PFSK-1 (cell line): ENCODE measurements around the gene ZNF530.
A peak's percentile ranks its signal among the peaks of the same experiment; 100 is the strongest.

Experiments used
- FOXP2 ChIP-seq: optimal IDR thresholded peaks from 2 replicates; pipeline ENCODE3; 2011; ENCODE audit warnings: borderline replicate concordance, control low read depth, inconsistent platforms; ENCODE audit not compliant: insufficient read depth; ENCODE audit errors: extremely low read length, extremely low read depth
- POLR2AphosphoS5 ChIP-seq: IDR thresholded peaks from 2 replicates; pipeline ENCODE4 v1.6.1; 2012; ENCODE audit warnings: low read depth, mild to moderate bottlenecking, control low read depth, low read length, moderate library complexity
- REST ChIP-seq, 2 experiments: IDR thresholded peaks; 2 replicates each; pipeline versions ENCODE4 v1.6.1 to v1.8.0; 2011 to 2012; ENCODE audit warnings: low read depth in 2 of 2, low read length in 2 of 2, control low read depth in 1 of 2, inconsistent platforms in 1 of 2, mild to moderate bottlenecking in 1 of 2, moderate library complexity in 1 of 2; ENCODE audit not compliant: insufficient read depth in 1 of 2
- SIN3A ChIP-seq: IDR thresholded peaks from 2 replicates; pipeline ENCODE4 v1.6.1; 2012; ENCODE audit warnings: mild to moderate bottlenecking, low read length, moderate library complexity, borderline replicate concordance; ENCODE audit not compliant: insufficient read depth
- TAF1 ChIP-seq: IDR thresholded peaks from 2 replicates; pipeline ENCODE4 v1.6.1; 2012; ENCODE audit warnings: low read length, control low read depth, borderline replicate concordance; ENCODE audit not compliant: insufficient read depth

ZNF530 gene

GRCh38 chr19:57570707-57571106 lies 29.0 kb upstream of the ZNF530 start:
- no peak for TF ChIP-seq SIN3A
- TF ChIP-seq FOXP2: no peak
- 0 out of 2 replicates have a peak, but pooled peaks have one; percentile 0 for TF ChIP-seq POLR2AphosphoS5
- TF ChIP-seq TAF1: no peak
- TF ChIP-seq REST (IDR thresholded peaks at IDR 0.05; ENCODE audit: insufficient read depth in 1 of 2, low read depth in 2 of 2, low read length in 2 of 2): no peak

- TF ChIP-seq TAF1 (no peak), SIN3A (no peak), POLR2AphosphoS5 (no peak), FOXP2 (no peak), REST (IDR thresholded peaks at IDR 0.05; ENCODE audit: insufficient read depth in 1 of 2, low read depth in 2 of 2, low read length in 2 of 2) (no peak)
Observed at GRCh38 chr19:57572415-57572947, 27.2 kb upstream of the ZNF530 start.

GRCh38 chr19:57576661-57577060 lies 23.0 kb upstream of the ZNF530 start:
- TF ChIP-seq SIN3A (no peak), POLR2AphosphoS5 (no peak), TAF1 (no peak)

- no peak for TF ChIP-seq TAF1
- no peak for TF ChIP-seq REST (IDR thresholded peaks at IDR 0.05; ENCODE audit: insufficient read depth in 1 of 2, low read depth in 2 of 2, low read length in 2 of 2)
- TF ChIP-seq FOXP2: peak; percentile 15
- TF ChIP-seq SIN3A: no peak
- peak; percentile 50; the same call in 1 of the 2 replicates for TF ChIP-seq POLR2AphosphoS5
Observed at GRCh38 chr19:57578487-57579205, 21.0 kb upstream of the ZNF530 start, which contains the start of gene ZNF416. Gene ZNF416 (minus strand): TSS chr19:57578911. CDS start chr19:57578704, 207 bp downstream.

GRCh38 chr19:57583104-57583520 lies 16.6 kb upstream of the ZNF530 start:
- no peak for TF ChIP-seq POLR2AphosphoS5
- TF ChIP-seq TAF1: no peak
- TF ChIP-seq REST (IDR thresholded peaks at IDR 0.05; ENCODE audit: insufficient read depth in 1 of 2, low read depth in 2 of 2, low read length in 2 of 2): no peak
- TF ChIP-seq SIN3A: no peak
- TF ChIP-seq FOXP2: no peak
